ENCODE measurements around the gene DNAJB2. TPM values are rescaled to one million over a fixed set of nuclear protein-coding genes. Genes with fewer than 3 reads are reported as not detected.
A peak's percentile ranks its signal among the peaks of the same experiment; 100 is the strongest.

Gene DNAJB2
- total RNA-seq, 1 donor from 2014 or later = 47.8 TPM

DNA sequence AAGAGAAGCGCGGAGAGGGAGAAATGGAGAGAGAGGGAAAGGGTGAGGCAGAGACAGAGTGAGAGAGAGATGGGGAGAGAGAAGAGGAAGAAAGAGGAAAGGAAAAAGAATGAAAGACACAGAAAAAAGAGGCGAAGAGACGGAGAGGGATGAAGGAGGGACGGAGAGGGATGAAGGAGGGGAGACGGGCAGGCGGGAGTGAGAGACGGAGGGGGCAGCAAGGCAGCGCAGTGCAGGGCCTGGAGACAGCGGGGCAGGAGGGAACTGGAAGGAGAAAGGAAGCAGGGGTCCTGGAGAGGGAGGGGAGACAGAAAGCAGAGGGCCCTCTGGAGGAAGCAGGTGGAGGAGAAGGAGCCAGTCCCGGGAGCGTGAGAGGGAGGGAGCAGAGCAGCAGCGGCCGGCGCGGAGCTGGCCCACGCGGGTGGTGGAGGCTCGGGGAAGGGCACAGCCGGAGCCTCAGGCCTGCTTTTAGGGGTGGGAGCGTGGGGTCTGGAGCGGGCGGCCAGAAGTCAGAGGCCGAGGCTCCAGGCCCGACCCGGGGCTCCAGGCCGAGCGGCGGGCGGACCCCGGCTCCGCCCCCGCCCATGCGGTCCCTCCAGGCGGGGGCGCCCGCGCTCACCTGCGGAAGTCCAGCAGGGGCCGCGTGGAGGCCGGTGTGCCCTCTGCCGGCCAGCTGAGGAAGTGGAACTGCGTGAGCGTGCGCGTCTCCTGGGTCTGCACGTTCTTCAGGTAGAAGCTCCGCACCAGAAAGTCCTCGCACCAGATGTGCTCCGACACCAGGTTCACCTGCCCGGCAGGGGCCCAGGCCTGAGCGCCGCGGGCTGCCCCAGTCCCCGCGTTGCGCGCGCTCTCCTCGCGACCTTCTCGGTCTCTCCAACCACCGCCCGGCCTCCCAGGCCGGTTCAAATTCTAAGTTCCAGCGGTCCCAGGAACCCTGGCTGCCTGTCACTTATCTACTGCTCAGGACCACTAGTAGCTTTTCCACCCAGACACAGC is 15.5 kb downstream of the DNAJB2 start:
- Mint-ChIP-seq H3K4me3 (peak overlapping the region; percentile 72), H3K27me3 (ENCODE audit: low read depth) (peaks cover 32% of the 10 kb centered on the region), H3K36me3 (no peaks in the 10 kb centered on the region), H3K9me3 (no peaks in the 10 kb centered on the region), H3K4me1 (peaks cover 9% of the 10 kb centered on the region), H3K27ac (peak overlapping the region; percentile 68)
- TF ChIP-seq, protein P1, sequence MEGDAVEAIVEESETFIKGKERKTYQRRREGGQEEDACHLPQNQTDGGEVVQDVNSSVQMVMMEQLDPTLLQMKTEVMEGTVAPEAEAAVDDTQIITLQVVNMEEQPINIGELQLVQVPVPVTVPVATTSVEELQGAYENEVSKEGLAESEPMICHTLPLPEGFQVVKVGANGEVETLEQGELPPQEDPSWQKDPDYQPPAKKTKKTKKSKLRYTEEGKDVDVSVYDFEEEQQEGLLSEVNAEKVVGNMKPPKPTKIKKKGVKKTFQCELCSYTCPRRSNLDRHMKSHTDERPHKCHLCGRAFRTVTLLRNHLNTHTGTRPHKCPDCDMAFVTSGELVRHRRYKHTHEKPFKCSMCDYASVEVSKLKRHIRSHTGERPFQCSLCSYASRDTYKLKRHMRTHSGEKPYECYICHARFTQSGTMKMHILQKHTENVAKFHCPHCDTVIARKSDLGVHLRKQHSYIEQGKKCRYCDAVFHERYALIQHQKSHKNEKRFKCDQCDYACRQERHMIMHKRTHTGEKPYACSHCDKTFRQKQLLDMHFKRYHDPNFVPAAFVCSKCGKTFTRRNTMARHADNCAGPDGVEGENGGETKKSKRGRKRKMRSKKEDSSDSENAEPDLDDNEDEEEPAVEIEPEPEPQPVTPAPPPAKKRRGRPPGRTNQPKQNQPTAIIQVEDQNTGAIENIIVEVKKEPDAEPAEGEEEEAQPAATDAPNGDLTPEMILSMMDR (IDR thresholded peaks at IDR 0.05; ENCODE audit: unreplicated experiment) = peak; percentile 97
- DNase-seq (ENCODE audit: low spot score in 2 of 2, unreplicated experiment in 2 of 2) = peak; percentile 81 to 94

DNA sequence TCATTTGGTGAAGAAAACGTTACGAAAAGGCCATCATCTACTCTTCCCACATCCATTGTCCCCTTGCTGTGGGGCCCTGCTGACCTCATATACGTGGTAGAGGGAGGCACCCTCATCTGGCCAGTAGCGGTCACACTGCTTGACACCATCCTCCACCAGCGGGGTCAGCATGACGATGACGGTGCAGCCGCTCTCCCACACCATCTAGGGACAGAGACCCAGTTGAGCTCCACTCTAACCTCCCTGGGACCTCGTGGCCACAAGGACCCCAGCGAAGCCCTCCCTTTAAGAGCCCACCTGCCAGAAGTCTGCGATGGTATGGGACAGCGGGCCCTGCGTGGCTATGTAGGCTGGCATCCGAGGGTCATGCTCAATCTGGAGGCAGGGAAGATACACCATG is 17.0 kb downstream of the DNAJB2 start:
- Mint-ChIP-seq H3K4me1 (peaks cover 9% of the 10 kb centered on the region), H3K4me3 (no peak overlapping the region), H3K27ac (no peak overlapping the region), H3K9me3 (no peaks in the 10 kb centered on the region), H3K27me3 (ENCODE audit: low read depth) (peaks cover 46% of the 10 kb centered on the region), H3K36me3 (no peaks in the 10 kb centered on the region)
- TF ChIP-seq, protein P1 (IDR thresholded peaks at IDR 0.05; ENCODE audit: unreplicated experiment) = no peak
- peak in 1 of 2 experiments; percentile 29 for DNase-seq (ENCODE audit: low spot score in 2 of 2, unreplicated experiment in 2 of 2)

DNA sequence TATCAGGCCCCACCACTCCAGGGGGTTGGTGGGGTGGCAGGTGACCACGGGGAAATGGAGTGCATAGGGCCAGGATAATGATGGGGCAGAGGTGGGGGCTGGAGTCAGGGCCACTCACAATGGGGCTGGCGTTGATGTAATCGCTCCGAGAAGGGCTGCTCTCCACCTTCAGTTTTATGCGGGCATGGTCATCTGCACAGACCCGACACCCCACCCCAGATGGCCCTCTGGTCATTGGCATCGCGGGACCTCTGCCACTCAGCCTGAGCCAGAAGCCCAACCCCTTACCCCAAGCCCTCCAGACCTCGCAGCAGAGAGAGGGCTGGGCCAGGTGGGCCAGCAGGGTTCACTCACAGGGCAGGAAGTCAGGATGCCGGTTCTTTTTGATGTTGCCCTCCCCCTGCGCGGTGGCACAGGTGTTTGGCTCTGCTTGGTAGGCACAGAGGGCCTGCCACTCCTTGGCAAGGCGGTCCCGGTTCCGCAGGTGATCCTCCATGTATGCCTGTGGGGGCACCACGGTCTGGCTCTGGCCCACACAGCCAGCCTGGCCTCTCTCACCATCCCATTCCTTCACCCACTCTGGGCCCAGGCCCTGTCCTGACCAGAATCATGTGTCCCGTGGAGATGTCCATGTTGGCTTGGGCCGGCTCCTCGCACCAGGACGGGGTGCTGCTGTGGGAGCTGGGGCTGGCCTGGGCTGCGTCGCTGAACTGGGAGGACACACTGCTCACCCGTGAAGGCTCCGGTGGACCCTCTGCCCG is 17.6 kb downstream of the DNAJB2 start:
- peaks cover 9% of the 10 kb centered on the region for H3K4me1 Mint-ChIP-seq
- H3K36me3 Mint-ChIP-seq = no peaks in the 10 kb centered on the region
- DNase-seq (ENCODE audit: low spot score in 2 of 2, unreplicated experiment in 2 of 2) = peak in 1 of 2 experiments; percentile 38
- no peaks in the 10 kb centered on the region for H3K9me3 Mint-ChIP-seq
- no peak overlapping the region for H3K4me3 Mint-ChIP-seq
- peaks cover 52% of the 10 kb centered on the region for H3K27me3 Mint-ChIP-seq (ENCODE audit: low read depth)
- TF ChIP-seq, protein P1 (IDR thresholded peaks at IDR 0.05; ENCODE audit: unreplicated experiment) = no peak
- H3K27ac Mint-ChIP-seq = no peak overlapping the region

DNA sequence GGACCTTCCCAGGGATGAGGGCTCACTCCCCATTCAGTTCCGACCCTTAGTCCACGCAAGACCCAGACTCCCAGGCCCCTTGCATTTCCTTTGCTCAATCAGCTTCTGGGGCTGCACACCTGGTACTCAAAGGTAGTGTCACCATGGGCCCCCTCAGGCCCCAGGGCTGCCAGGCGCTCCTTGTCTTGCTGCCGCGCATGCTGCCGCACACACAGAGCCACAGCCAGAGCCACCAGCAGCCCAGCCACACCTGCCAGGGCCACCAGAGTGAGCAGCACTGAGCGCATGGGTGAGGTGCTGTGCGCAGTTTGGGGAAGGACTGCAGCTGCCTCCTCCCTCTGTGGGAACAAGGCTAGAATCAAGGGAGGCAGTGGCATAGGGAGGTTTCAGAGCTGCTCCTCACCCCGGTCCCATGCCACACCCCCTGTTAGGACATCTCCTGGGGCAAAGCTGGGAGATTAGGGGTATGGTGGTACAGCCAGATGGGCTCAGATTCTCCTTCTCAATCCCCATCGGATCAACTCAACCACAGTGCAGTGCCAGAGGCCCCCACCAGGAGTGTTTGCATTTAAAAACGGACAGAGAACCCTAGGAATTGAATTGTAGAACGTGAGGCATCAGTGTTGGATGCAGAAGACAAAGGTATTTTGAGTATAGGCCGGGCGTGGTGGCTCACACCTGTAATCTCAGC is 18.7 kb downstream of the DNAJB2 start:
- Mint-ChIP-seq H3K27ac (no peak overlapping the region), H3K4me3 (no peak overlapping the region), H3K27me3 (ENCODE audit: low read depth) (peaks cover 63% of the 10 kb centered on the region), H3K36me3 (no peaks in the 10 kb centered on the region), H3K9me3 (no peaks in the 10 kb centered on the region), H3K4me1 (peaks cover 9% of the 10 kb centered on the region)
- TF ChIP-seq, protein P1 (IDR thresholded peaks at IDR 0.05; ENCODE audit: unreplicated experiment) = no peak
- DNase-seq (ENCODE audit: low spot score in 2 of 2, unreplicated experiment in 2 of 2) = peak in 1 of 2 experiments; percentile 36

DNA sequence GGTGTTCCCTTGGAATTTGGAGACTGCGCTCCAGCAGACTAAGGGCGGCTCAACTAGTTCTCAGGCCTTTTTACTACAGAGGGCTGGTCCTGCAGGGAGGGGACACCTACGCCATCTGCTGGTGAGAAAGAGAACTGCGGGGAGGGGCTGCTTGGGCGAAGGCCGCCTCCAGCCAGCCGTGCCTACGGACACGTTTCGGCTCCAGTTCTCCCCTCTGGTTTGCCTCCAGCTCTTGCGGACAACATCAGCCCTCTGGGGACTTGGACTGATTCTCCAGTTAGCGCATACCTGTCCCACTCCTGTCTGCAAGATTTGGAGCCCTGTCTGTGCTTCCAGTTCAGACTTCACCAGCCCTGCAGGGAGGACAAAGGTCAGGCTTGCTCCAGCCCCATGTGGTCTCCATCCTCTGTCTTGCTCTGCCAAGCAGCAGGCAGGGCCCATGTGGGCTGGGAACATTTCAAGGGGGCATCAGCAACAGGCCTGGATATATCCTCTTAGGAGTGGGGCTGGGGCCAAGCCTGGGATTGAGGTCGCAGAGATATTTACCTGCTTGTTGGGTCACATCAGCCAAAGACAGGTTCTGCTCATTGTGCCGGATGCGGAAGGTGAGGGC is 19.7 kb downstream of the DNAJB2 start:
- TF ChIP-seq, protein P1 (IDR thresholded peaks at IDR 0.05; ENCODE audit: unreplicated experiment) = peak; percentile 99
- peaks cover 9% of the 10 kb centered on the region for H3K4me1 Mint-ChIP-seq
- no peak overlapping the region for H3K27ac Mint-ChIP-seq
- no peak overlapping the region for H3K4me3 Mint-ChIP-seq
- H3K36me3 Mint-ChIP-seq = no peaks in the 10 kb centered on the region
- H3K27me3 Mint-ChIP-seq (ENCODE audit: low read depth) = peaks cover 73% of the 10 kb centered on the region
- no peaks in the 10 kb centered on the region for H3K9me3 Mint-ChIP-seq
- DNase-seq (ENCODE audit: low spot score in 2 of 2, unreplicated experiment in 2 of 2) = peak; percentile 61 to 96

Measured in mesothelial cell of epicardium (in vitro differentiated cells).